ENCODE data around the gene SDK2.

DNA sequence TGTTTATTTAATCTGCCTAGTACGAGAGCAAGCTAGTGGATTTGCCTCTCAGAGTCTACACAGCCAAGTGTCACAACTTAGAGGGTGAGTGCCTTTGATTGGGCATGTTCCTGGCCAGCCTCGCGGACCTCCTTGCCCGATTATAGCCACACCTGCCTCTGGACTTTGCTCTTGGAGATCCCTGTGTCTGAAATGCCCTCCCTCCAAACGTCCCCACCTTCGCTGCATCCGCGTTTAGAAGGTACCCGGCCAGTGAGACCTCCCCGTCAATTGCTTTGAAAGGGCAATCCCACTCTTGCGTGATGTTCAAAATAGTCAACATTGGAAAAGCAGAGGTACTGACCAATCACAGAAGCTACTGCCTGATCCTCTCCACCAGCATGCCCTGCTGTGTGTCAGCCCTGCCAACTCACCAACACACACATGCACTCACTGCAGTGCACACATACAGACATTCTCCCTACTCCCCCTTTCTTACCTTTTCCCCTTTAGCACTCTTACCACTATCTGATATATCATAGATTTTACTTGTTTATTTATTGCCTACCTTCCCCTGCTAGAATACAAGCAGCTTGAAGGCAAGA is 6.5 kb upstream of the SDK2 start:
- TF ChIP-seq EZH2 (IDR thresholded peaks at IDR 0.05; ENCODE audit: low read depth, low read length, severe bottlenecking) (no peak), MAFK (IDR thresholded peaks at IDR 0.05; ENCODE audit: low read depth, low read length) (no peak), KDM1A (IDR thresholded peaks at IDR 0.05; ENCODE audit: borderline replicate concordance, low read length) (no peak), CREB1 (IDR thresholded peaks at IDR 0.05) (no peak), ZNF274 (IDR thresholded peaks at IDR 0.05; ENCODE audit: borderline replicate concordance, extremely low read depth, low read length) (no peak), POLR2A (IDR thresholded peaks at IDR 0.05; ENCODE audit: control extremely low read depth in 1 of 2, low read depth in 2 of 2, low read length in 2 of 2) (no peak), CHD1 (IDR thresholded peaks at IDR 0.05; ENCODE audit: low read depth, low read length) (no peak), GABPA (IDR thresholded peaks at IDR 0.05; ENCODE audit: borderline replicate concordance, insufficient read depth, low read length) (no peak), HDAC2 (IDR thresholded peaks at IDR 0.05; ENCODE audit: borderline replicate concordance in 1 of 2, low read depth in 2 of 2, low read length in 2 of 2) (no peak), EP300 (IDR thresholded peaks at IDR 0.05; ENCODE audit: borderline replicate concordance in 1 of 2, low read depth in 2 of 2, low read length in 2 of 2) (no peak), RFX5 (IDR thresholded peaks at IDR 0.05; ENCODE audit: borderline replicate concordance, low read depth, low read length) (no peak), SP1 (IDR thresholded peaks at IDR 0.05; ENCODE audit: low read depth, low read length) (no peak), SIX5 (IDR thresholded peaks at IDR 0.05; ENCODE audit: low read depth, low read length) (no peak)
- TF ChIP-seq, protein P1, sequence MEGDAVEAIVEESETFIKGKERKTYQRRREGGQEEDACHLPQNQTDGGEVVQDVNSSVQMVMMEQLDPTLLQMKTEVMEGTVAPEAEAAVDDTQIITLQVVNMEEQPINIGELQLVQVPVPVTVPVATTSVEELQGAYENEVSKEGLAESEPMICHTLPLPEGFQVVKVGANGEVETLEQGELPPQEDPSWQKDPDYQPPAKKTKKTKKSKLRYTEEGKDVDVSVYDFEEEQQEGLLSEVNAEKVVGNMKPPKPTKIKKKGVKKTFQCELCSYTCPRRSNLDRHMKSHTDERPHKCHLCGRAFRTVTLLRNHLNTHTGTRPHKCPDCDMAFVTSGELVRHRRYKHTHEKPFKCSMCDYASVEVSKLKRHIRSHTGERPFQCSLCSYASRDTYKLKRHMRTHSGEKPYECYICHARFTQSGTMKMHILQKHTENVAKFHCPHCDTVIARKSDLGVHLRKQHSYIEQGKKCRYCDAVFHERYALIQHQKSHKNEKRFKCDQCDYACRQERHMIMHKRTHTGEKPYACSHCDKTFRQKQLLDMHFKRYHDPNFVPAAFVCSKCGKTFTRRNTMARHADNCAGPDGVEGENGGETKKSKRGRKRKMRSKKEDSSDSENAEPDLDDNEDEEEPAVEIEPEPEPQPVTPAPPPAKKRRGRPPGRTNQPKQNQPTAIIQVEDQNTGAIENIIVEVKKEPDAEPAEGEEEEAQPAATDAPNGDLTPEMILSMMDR (IDR thresholded peaks at IDR 0.05; ENCODE audit: control extremely low read depth in 1 of 3, insufficient read depth in 1 of 3, low read depth in 1 of 3, low read length in 3 of 3): no peak
